CD8-positive, alpha-beta memory T cell (primary cell): Measurements from ENCODE around the gene SIAH1. TPM values are rescaled to one million over a fixed set of nuclear protein-coding genes. Genes with fewer than 3 reads are reported as not detected.
"Not testable (repeated sequence)": the region's sequence is repeated elsewhere in the genome, so short reads cannot be mapped to it uniquely, and the experiment has no call there.

Experiments
- CTCF ChIA-PET: fragments of 350-600 bp; sonication (Branson Sonifier 250); formaldehyde crosslinking; loops from one replicate; lab custom pipeline; 2021; ENCODE audit warnings: antibody characterized with exemption; lab: Charles Lee
- POLR2A ChIA-PET: fragments of 350-600 bp; sonication (Branson Sonifier 250); formaldehyde crosslinking; loops from one replicate; lab custom pipeline; 2021; ENCODE audit warnings: antibody characterized with exemption; lab: Charles Lee
- DNase-seq, 5 donors: peaks; one replicate each; pipeline versions ENCODE4 v3.0.0 to v3.0.0-alpha.2; 2020 to 2022; ENCODE audit warnings: mixed read lengths in 1 of 5
- H3K27ac ChIP-seq: one replicate; pipeline ENCODE4 v1.7.0; 2013; ENCODE audit warnings: low read depth, mild to moderate bottlenecking, low read length, moderate library complexity
- H3K27me3 ChIP-seq: 2 replicates; pipeline ENCODE4 v1.7.0; 2013; ENCODE audit warnings: low read length, mild to moderate bottlenecking; ENCODE audit not compliant: insufficient read depth, poor library complexity, severe bottlenecking
- H3K36me3 ChIP-seq: 2 replicates; pipeline ENCODE4 v1.7.0; 2013; ENCODE audit warnings: mild to moderate bottlenecking, low read length, moderate library complexity; ENCODE audit not compliant: insufficient read depth
- H3K4me1 ChIP-seq: 2 replicates; pipeline ENCODE4 v1.7.0; 2013; ENCODE audit warnings: mild to moderate bottlenecking, low read length, moderate library complexity; ENCODE audit not compliant: insufficient read depth
- H3K4me3 ChIP-seq: 2 replicates; pipeline ENCODE4 v1.7.0; 2013; ENCODE audit warnings: mild to moderate bottlenecking, low read length
- H3K9me3 ChIP-seq: 2 replicates; pipeline ENCODE4 v1.7.0; 2013; ENCODE audit warnings: mild to moderate bottlenecking, low read length
- H3K27ac Mint-ChIP-seq, 8 donors: one replicate each; pipeline ENCODE4 v1.8.0; 2020 to 2021; ENCODE audit warnings: mixed read lengths in 8 of 8, mild to moderate bottlenecking in 6 of 8, inconsistent platforms in 3 of 8, moderate library complexity in 3 of 8
- H3K27me3 Mint-ChIP-seq, 2 donors: one replicate each; pipeline ENCODE4 v1.8.0; 2020 to 2021; ENCODE audit warnings: mixed read lengths in 2 of 2, mild to moderate bottlenecking in 1 of 2, moderate library complexity in 1 of 2
- H3K36me3 Mint-ChIP-seq, 3 donors: one replicate each; pipeline ENCODE4 v1.8.0; 2020 to 2021; ENCODE audit warnings: mixed read lengths in 3 of 3, inconsistent platforms in 1 of 3, mild to moderate bottlenecking in 1 of 3
- H3K4me1 Mint-ChIP-seq, 3 donors: one replicate each; pipeline ENCODE4 v1.8.0; 2020 to 2021; ENCODE audit warnings: mixed read lengths in 3 of 3, inconsistent platforms in 1 of 3, mild to moderate bottlenecking in 1 of 3
- H3K4me3 Mint-ChIP-seq, 7 donors: one replicate each; pipeline ENCODE4 v1.8.0; 2020 to 2021; ENCODE audit warnings: mixed read lengths in 7 of 7, mild to moderate bottlenecking in 6 of 7, moderate library complexity in 4 of 7, inconsistent platforms in 2 of 7
- H3K9me3 Mint-ChIP-seq, 5 donors: one replicate each; pipeline ENCODE4 v1.8.0; 2020 to 2022; ENCODE audit warnings: mixed read lengths in 5 of 5, mild to moderate bottlenecking in 3 of 5, moderate library complexity in 2 of 5, inconsistent platforms in 1 of 5
- polyA plus RNA-seq: library from polyadenylated mRNA; unstranded; fragments of 300-500 nt; fragmentation: Illumina TruSeq; gene quantifications from one replicate; pipeline ENCODE4 v1.2.3, GENCODE V29; 2021
- total RNA-seq, 2 experiments: library from RNA; stranded (reverse); gene quantifications; one replicate each; pipeline ENCODE4 v1.2.3, GENCODE V29; 2021

The SIAH1 gene
- total and polyA plus RNA-seq, 3 experiments from 2014 or later = 10.7 to 13.3 (median 11.6) TPM

DNA sequence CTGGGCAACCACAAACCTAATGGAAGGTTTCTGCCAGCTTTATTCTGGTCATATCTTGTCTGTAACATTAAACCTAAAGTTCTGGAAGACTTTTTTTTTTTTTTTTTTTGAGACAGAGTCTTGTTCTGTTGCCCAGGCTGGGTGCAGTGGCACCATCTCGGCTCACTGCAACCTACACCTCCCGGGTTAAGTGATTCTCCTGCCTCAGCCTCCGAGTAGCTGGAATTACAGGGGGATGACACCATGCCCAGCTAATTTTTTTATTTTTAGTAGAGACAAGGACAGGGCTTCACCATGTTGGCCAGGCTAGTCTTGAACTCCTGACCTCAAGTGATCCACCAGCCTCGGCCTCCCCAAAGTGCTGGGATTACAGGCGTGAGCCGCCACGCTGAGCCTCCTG lies 7.9 kb downstream of the SIAH1 start:
- H3K4me1 ChIP-seq = peaks cover 11% of the 10 kb centered on the region
- DNase-seq, H3K27ac Mint-ChIP-seq, H3K4me3 Mint-ChIP-seq, H3K9me3 Mint-ChIP-seq, H3K36me3 Mint-ChIP-seq, H3K27me3 ChIP-seq, H3K27ac ChIP-seq, CTCF ChIA-PET, H3K4me3 ChIP-seq, POLR2A ChIA-PET, H3K27me3 Mint-ChIP-seq, H3K9me3 ChIP-seq, H3K36me3 ChIP-seq: not testable (repeated sequence)
- H3K4me1 Mint-ChIP-seq = peaks cover 20 to 47% (median 20%) of the 10 kb centered on the region in 3 donors

DNA sequence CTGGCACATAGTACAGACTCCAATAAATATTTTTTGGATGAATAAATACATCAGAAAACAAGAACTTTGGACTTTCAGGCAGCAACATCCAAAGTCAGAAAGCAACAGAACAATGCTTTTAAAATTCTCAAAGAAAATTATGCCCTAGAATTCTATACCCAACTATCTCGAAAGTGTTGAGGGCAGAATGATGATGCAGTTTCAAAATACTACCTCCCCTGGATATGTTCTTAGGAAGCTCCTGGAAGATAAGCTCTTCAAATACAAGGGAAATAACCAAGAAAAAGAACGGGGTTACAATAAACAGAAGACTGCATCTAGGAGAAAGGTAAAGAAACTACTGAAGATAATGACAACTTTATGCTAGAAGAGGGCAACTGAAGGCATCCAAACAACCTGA lies 11.0 kb downstream of the SIAH1 start:
- no peaks in the 10 kb centered on the region for H3K27me3 Mint-ChIP-seq
- ChIA-PET POLR2A (no interaction called here), CTCF (no interaction called here)
- no peak overlapping the region for H3K4me3 Mint-ChIP-seq
- Histone ChIP-seq H3K4me1 (peaks cover 8% of the 10 kb centered on the region), H3K36me3 (no peaks in the 10 kb centered on the region), H3K27me3 (no peaks in the 10 kb centered on the region), H3K4me3 (no peak overlapping the region), H3K27ac (no peak overlapping the region), H3K9me3 (no peaks in the 10 kb centered on the region)
- H3K9me3 Mint-ChIP-seq = no peaks in the 10 kb centered on the region
- no peak for DNase-seq
- H3K4me1 Mint-ChIP-seq = peaks cover 13 to 31% (median 25%) of the 10 kb centered on the region in 3 donors
- no peaks in the 10 kb centered on the region for H3K36me3 Mint-ChIP-seq
- H3K27ac Mint-ChIP-seq = no peak overlapping the region

DNA sequence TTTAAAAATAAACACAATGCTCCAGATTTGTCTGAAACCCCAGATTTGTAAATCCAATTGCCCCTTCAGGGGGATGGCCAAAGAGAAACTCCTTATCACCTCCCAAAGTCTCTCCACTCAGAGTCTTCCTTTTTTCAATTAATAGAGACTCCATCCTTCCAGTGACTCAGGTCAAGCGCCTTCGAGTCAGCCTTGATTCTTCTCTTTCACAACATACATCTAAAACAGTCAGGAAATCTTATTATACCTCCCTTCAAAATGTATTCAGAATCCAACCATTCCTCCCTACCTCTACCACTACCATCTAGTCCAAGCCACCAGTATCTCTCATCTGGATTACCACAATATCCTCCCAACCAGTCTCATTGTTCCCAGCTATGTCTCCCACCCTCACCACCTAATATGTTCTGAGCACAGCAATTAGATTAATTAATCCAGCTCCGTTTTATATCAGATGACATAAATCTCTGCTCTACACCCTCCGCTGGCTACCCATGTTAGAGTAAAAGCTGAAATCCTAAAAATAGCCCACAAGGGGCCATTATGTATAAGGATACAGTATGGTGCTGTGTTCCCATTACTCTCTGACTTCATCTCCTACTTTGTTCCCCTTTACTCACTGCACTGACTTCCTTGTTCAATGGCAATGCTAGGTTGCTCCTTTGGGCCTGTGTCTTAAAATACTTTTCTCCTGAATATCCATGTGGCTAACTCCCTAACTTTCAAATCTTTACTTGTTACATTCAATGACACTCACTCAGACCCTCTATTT lies 11.8 kb downstream of the SIAH1 start:
- no peaks in the 10 kb centered on the region for H3K36me3 ChIP-seq
- DNase-seq = no peak
- no peak overlapping the region for H3K4me3 ChIP-seq
- no peaks in the 10 kb centered on the region for H3K27me3 ChIP-seq
- POLR2A ChIA-PET = no interaction called here
- no peaks in the 10 kb centered on the region for H3K27me3 Mint-ChIP-seq
- H3K4me3 Mint-ChIP-seq = no peak overlapping the region
- no peak overlapping the region for H3K27ac ChIP-seq
- H3K27ac Mint-ChIP-seq = no peak overlapping the region
- no peaks in the 10 kb centered on the region for H3K36me3 Mint-ChIP-seq
- CTCF ChIA-PET = no interaction called here
- peaks cover under 1% of the 10 kb centered on the region for H3K4me1 ChIP-seq
- no peaks in the 10 kb centered on the region for H3K9me3 ChIP-seq
- peaks cover 6 to 23% (median 17%) of the 10 kb centered on the region in 3 donors for H3K4me1 Mint-ChIP-seq
- H3K9me3 Mint-ChIP-seq = no peaks in the 10 kb centered on the region

DNA sequence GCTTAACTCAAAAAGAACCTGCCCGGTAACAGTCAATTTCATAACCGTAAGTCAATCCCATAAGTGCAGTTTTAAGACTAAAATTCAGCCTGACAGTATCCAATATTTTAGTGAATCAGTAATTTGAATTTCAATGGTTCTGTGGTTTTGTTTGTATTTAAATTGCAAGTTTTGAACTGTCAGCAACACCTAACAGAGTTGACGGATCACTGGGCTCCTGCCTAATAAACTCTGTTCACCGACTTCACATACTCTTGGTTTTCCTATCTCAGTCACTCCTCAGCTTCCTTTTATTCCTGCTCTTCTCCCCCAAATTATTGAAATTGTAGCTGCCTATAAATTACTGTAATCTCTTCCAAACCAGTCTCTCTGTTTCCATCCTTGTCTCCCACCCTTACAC lies 12.5 kb downstream of the SIAH1 start:
- CTCF ChIA-PET = interaction anchor here (1.0 kb wide), 1 partner anchor 258 kb away, joined by 3 read pairs; no protein-coding TSS in a partner anchor
- H3K27ac Mint-ChIP-seq = no peak overlapping the region
- no peaks in the 10 kb centered on the region for H3K36me3 Mint-ChIP-seq
- no peaks in the 10 kb centered on the region for H3K27me3 ChIP-seq
- H3K27me3 Mint-ChIP-seq = no peaks in the 10 kb centered on the region
- H3K4me3 Mint-ChIP-seq = no peak overlapping the region
- POLR2A ChIA-PET = no interaction called here
- H3K4me1 Mint-ChIP-seq = peaks cover 2 to 16% (median 12%) of the 10 kb centered on the region in 3 donors
- peaks cover 4% of the 10 kb centered on the region for H3K4me1 ChIP-seq
- no peak overlapping the region for H3K27ac ChIP-seq
- no peak for DNase-seq
- H3K36me3 ChIP-seq = no peaks in the 10 kb centered on the region
- H3K9me3 Mint-ChIP-seq = no peaks in the 10 kb centered on the region
- no peaks in the 10 kb centered on the region for H3K9me3 ChIP-seq
- no peak overlapping the region for H3K4me3 ChIP-seq

DNA sequence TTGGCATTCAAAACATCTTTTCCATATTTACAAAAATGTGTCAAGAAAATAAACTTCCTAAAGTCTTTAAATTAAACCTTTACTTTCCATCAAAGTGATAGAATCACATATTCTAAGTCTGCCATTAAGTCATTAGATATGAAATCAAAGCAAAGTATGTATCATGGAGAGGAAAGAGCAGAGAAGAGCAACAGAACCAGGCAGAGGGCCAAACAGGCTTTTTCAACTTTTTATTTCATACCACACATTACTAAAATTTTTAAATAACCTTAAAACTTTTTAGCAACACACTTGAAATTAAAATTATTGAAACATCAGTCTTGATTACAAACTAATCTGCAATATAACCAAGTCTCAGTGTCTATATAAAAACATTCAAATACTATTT lies 13.8 kb downstream of the SIAH1 start:
- peaks cover 8 to 25% (median 22%) of the 10 kb centered on the region in 3 donors for H3K4me1 Mint-ChIP-seq
- H3K27me3 Mint-ChIP-seq = no peaks in the 10 kb centered on the region
- DNase-seq = no peak
- H3K27ac Mint-ChIP-seq = no peak overlapping the region
- H3K36me3 Mint-ChIP-seq = no peaks in the 10 kb centered on the region
- no peak overlapping the region for H3K4me3 Mint-ChIP-seq
- no peaks in the 10 kb centered on the region for H3K36me3 ChIP-seq
- peaks cover 16% of the 10 kb centered on the region for H3K4me1 ChIP-seq
- no peak overlapping the region for H3K27ac ChIP-seq
- no peaks in the 10 kb centered on the region for H3K9me3 Mint-ChIP-seq
- H3K27me3 ChIP-seq = no peaks in the 10 kb centered on the region
- ChIA-PET POLR2A (interaction anchor here (1.0 kb wide), 1 partner anchor 241 kb away, joined by 3 read pairs; no protein-coding TSS in a partner anchor), CTCF (no interaction called here)
- H3K4me3 ChIP-seq = no peak overlapping the region
- H3K9me3 ChIP-seq = no peaks in the 10 kb centered on the region

DNA sequence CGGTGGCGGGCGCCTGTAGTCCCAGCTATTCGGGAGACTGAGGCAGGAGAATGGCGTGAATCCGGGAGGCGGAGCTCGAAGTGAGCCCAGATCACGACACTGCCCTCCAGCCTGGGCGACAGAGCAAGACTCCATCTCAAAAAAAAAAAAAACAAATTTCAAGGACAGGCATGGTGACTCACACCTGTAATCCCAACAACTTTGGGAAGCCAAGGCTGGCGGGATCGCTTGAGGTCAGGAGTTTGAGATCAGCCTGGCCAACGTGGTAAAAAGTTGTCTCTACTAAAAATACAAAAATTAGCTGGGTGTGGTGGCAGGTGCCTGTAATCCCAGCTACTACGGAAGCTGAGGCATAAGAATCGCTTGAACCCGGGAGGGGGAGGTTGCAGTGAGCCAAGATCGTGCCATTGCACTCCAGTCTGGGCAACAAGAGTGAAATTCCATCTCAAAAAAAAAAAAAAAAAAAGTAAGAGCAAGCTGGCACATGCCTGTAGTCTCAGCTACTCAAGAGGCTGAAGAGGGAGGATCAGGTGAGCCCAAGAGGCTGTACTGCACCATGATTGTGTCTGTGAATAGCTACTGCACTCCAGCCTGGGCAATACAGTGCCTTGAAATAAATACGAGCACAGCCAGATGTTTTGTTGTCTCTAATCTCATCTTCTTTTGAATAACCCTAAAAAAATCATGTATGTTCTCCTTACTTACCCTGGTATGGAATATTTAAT lies 14.4 kb downstream of the SIAH1 start:
- ChIA-PET POLR2A (interaction anchor here (1.0 kb wide), 1 partner anchor 242 kb away, joined by 3 read pairs; no protein-coding TSS in a partner anchor), CTCF (interaction anchor here (1.4 to 1.6 kb wide), 2 partner anchors 244 to 252 kb away, joined by 4 read pairs; no protein-coding TSS in a partner anchor)
- not testable (repeated sequence) for H3K4me3 ChIP-seq, H3K27me3 Mint-ChIP-seq, H3K4me3 Mint-ChIP-seq, H3K9me3 Mint-ChIP-seq, H3K27me3 ChIP-seq, H3K36me3 ChIP-seq, H3K9me3 ChIP-seq, H3K36me3 Mint-ChIP-seq, H3K27ac Mint-ChIP-seq, H3K27ac ChIP-seq, DNase-seq
- H3K4me1 ChIP-seq = peaks cover 17% of the 10 kb centered on the region
- peaks cover 11 to 29% (median 26%) of the 10 kb centered on the region in 3 donors for H3K4me1 Mint-ChIP-seq

DNA sequence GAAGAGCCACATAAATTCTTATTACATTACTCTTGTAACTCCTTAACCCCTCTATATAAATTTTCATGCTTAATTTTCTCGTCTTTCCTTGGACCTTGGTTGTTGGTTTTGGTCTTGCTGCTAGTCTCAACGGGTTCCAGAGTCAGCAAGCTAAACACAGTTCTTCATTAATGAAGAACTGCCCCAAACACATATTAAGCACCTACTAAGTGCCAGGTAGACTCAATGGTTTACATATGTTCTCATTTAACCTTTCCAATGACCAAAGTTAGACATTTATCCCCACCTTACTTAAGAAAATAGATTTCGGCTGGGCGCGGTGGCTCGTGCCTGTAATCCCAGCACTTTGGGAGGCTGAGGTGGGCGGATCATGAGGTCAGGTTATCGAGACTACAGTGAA lies 15.0 kb downstream of the SIAH1 start:
- peaks cover 16 to 34% (median 32%) of the 10 kb centered on the region in 3 donors for H3K4me1 Mint-ChIP-seq
- peaks cover 0 to 3% (median 0%) of the 10 kb centered on the region in 3 donors for H3K36me3 Mint-ChIP-seq
- no peaks in the 10 kb centered on the region for H3K9me3 Mint-ChIP-seq
- POLR2A ChIA-PET = interaction anchor here (0.9 kb wide), 1 partner anchor 14 kb away, joined by 3 read pairs; no protein-coding TSS in a partner anchor
- peak overlapping the region in 1 of 7 donors; percentile 30 for H3K4me3 Mint-ChIP-seq
- Histone ChIP-seq H3K4me3 (no peak overlapping the region), H3K4me1 (peaks cover 22% of the 10 kb centered on the region), H3K27ac (no peak overlapping the region), H3K27me3 (no peaks in the 10 kb centered on the region), H3K36me3 (no peaks in the 10 kb centered on the region), H3K9me3 (no peaks in the 10 kb centered on the region)
- H3K27ac Mint-ChIP-seq = no peak overlapping the region
- no peaks in the 10 kb centered on the region for H3K27me3 Mint-ChIP-seq
- CTCF ChIA-PET = interaction anchor here (1.4 to 2.0 kb wide), 3 partner anchors 245 to 260 kb away, joined by 4 to 7 read pairs (median 4); no protein-coding TSS in a partner anchor
- DNase-seq = no peak

DNA sequence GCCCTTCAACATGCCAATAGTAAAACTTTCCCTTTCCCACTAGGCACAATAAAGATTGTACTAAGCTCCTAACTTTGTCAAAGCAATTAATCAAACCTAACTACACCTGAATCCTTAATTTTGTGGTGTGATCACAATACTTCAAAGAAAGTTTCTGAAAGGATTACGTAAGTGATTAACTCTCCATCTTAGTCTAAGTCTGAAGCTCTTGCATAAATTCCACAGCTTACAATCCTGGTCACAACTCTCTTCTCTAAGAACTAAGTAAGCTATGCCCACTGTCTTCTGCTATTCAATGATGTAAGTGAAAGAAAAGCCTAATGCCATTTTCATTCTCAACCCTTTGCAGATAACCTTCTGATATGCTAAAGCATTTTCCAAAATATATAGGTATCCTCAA lies 15.4 kb downstream of the SIAH1 start:
- Histone ChIP-seq H3K9me3 (no peaks in the 10 kb centered on the region), H3K4me1 (peaks cover 22% of the 10 kb centered on the region), H3K27me3 (no peaks in the 10 kb centered on the region), H3K36me3 (no peaks in the 10 kb centered on the region), H3K4me3 (no peak overlapping the region), H3K27ac (no peak overlapping the region)
- Mint-ChIP-seq H3K4me3 (peak overlapping the region in 1 of 7 donors; percentile 30), H3K27ac (no peak overlapping the region), H3K27me3 (no peaks in the 10 kb centered on the region), H3K36me3 (peaks cover 0 to 3% (median 0%) of the 10 kb centered on the region in 3 donors), H3K4me1 (peaks cover 20 to 39% (median 36%) of the 10 kb centered on the region in 3 donors), H3K9me3 (no peaks in the 10 kb centered on the region)
- ChIA-PET POLR2A (interaction anchor here (0.7 to 0.9 kb wide), 2 partner anchors 15 to 240 kb away, joined by 3 read pairs; partner anchors contain the start of gene N4BP1), CTCF (interaction anchor here (1.4 to 2.0 kb wide), 4 partner anchors 22 to 260 kb away, joined by 3 to 7 read pairs (median 4); no protein-coding TSS in a partner anchor)
- DNase-seq = no peak
